Keratinocyte (primary cell): ENCODE results near the gene SPRED2.

Source experiments
- CTCF ChIP-seq, 3 experiments: IDR thresholded peaks in 1 of 3; conservative IDR thresholded peaks in 1 of 3; optimal IDR thresholded peaks in 1 of 3; 2 replicates in 2 of 3; 3 replicates in 1 of 3; pipeline versions ENCODE3 to v1.5.1; 2011; ENCODE audit warnings: low read length in 3 of 3, mild to moderate bottlenecking in 3 of 3, moderate library complexity in 2 of 3, control low read depth in 1 of 3, inconsistent platforms in 1 of 3; ENCODE audit not compliant: insufficient read depth in 2 of 3; ENCODE audit errors: extremely low read depth in 1 of 3
- EZH2 ChIP-seq: IDR thresholded peaks from one replicate; pipeline ENCODE4 v1.6.1; 2012; ENCODE audit warnings: inconsistent platforms, mild to moderate bottlenecking, low read length, moderate library complexity

GRCh38 chr2:65395621-65396347 is 36.6 kb downstream of the SPRED2 start:
- TF ChIP-seq CTCF (optimal IDR thresholded peaks at IDR 0.05 in 1 of 3, IDR thresholded peaks at IDR 0.05 in 1 of 3, conservative IDR thresholded peaks at IDR 0.05 in 1 of 3; ENCODE audit: extremely low read depth in 1 of 3, insufficient read depth in 2 of 3, low read length in 3 of 3) (no peak), EZH2 (no peak)
